CD14-positive monocyte (primary cell): ENCODE measurements around the gene DVL3. TPM values are rescaled to one million over a fixed set of nuclear protein-coding genes. Genes with fewer than 3 reads are reported as not detected.
A peak's percentile ranks its signal among the peaks of the same experiment; 100 is the strongest.

ENCODE experiments used
- DNase-seq, 3 donors: peaks; one replicate each; pipeline ENCODE4 v3.0.0-alpha.2; 2011 to 2022
- H2AFZ ChIP-seq: 2 replicates; pipeline ENCODE4 v1.6.0; 2012; ENCODE audit warnings: mild to moderate bottlenecking, low read depth, low read length, inconsistent platforms; ENCODE audit not compliant: insufficient read depth, poor library complexity, severe bottlenecking
- H3K27ac ChIP-seq, 2 donors: 1 replicate in 1 of 2; 2 replicates in 1 of 2; pipeline ENCODE4 v1.5.1; 2012 to 2013; ENCODE audit warnings: low read length in 2 of 2, control low read depth in 1 of 2, inconsistent platforms in 1 of 2, low read depth in 1 of 2, mild to moderate bottlenecking in 1 of 2
- H3K27me3 ChIP-seq, 2 donors: one replicate each; pipeline versions ENCODE4 v1.6.0 to v1.6.1; 2011 to 2013; ENCODE audit warnings: low read length in 2 of 2; ENCODE audit not compliant: control insufficient read depth in 2 of 2, insufficient read depth in 2 of 2
- H3K36me3 ChIP-seq, 2 donors: replicated peaks in 1 of 2; 1 replicate in 1 of 2; 2 replicates in 1 of 2; pipeline versions ENCODE4 v1.5.1 to v1.6.1; 2012 to 2013; ENCODE audit warnings: low read length in 2 of 2, control low read depth in 1 of 2, inconsistent platforms in 1 of 2, mild to moderate bottlenecking in 1 of 2; ENCODE audit not compliant: insufficient read depth in 2 of 2, control insufficient read depth in 1 of 2
- H3K4me1 ChIP-seq, 2 donors: 1 replicate in 1 of 2; 2 replicates in 1 of 2; pipeline versions ENCODE4 v1.5.1 to v1.6.1; 2012 to 2013; ENCODE audit warnings: low read length in 2 of 2, control low read depth in 1 of 2, inconsistent platforms in 1 of 2, mild to moderate bottlenecking in 1 of 2, moderate library complexity in 1 of 2; ENCODE audit not compliant: insufficient read depth in 2 of 2, control insufficient read depth in 1 of 2
- H3K4me2 ChIP-seq: replicated peaks from 2 replicates; pipeline ENCODE3; 2012; ENCODE audit warnings: low read length, moderate library complexity, mild to moderate bottlenecking; ENCODE audit not compliant: poor library complexity, severe bottlenecking; ENCODE audit errors: extremely low read depth
- H3K4me3 ChIP-seq, 3 experiments: fragments of 200-600 bp in 1 of 3; sonication (generic) in 1 of 3; replicated peaks in 1 of 3; 1 replicate in 2 of 3; 2 replicates in 1 of 3; pipeline ENCODE4 v1.5.1; 2011 to 2013; ENCODE audit warnings: low read length in 3 of 3, mild to moderate bottlenecking in 3 of 3, control low read depth in 2 of 3, low read depth in 2 of 3, inconsistent platforms in 1 of 3, moderate library complexity in 1 of 3
- H3K79me2 ChIP-seq: 2 replicates; pipeline ENCODE4 v1.6.0; 2012; ENCODE audit warnings: mild to moderate bottlenecking, control low read depth, inconsistent platforms, low read length, moderate library complexity; ENCODE audit not compliant: insufficient read depth
- H3K9ac ChIP-seq: 2 replicates; pipeline ENCODE4 v1.6.0; 2017; ENCODE audit warnings: low read length, mild to moderate bottlenecking; ENCODE audit not compliant: insufficient read depth, poor library complexity, severe bottlenecking
- H3K9me3 ChIP-seq, 2 donors: replicated peaks in 1 of 2; 1 replicate in 1 of 2; 2 replicates in 1 of 2; pipeline versions ENCODE4 v1.5.1 to v1.6.1; 2012 to 2013; ENCODE audit warnings: low read length in 2 of 2, control low read depth in 1 of 2; ENCODE audit not compliant: control insufficient read depth in 1 of 2, insufficient read depth in 1 of 2
- H4K20me1 ChIP-seq: 2 replicates; pipeline ENCODE4 v1.6.0; 2012; ENCODE audit warnings: mild to moderate bottlenecking, low read length, control low read depth, moderate library complexity; ENCODE audit not compliant: insufficient read depth
- H3K27ac Mint-ChIP-seq, 7 donors: one replicate each; pipeline ENCODE4 v1.8.0; 2020; ENCODE audit warnings: mild to moderate bottlenecking in 7 of 7, mixed read lengths in 7 of 7, moderate library complexity in 6 of 7, inconsistent platforms in 2 of 7
- H3K27me3 Mint-ChIP-seq, 3 donors: one replicate each; pipeline ENCODE4 v1.8.0; 2021 to 2022; ENCODE audit warnings: low read depth in 3 of 3, mild to moderate bottlenecking in 3 of 3, mixed read lengths in 3 of 3, moderate library complexity in 3 of 3, inconsistent platforms in 1 of 3
- H3K36me3 Mint-ChIP-seq, 2 donors: one replicate each; pipeline ENCODE4 v1.8.0; 2020; ENCODE audit warnings: mixed read lengths in 2 of 2, inconsistent platforms in 1 of 2, mild to moderate bottlenecking in 1 of 2
- H3K4me1 Mint-ChIP-seq: one replicate; pipeline ENCODE4 v1.8.0; 2020; ENCODE audit warnings: mild to moderate bottlenecking, mixed read lengths
- H3K4me3 Mint-ChIP-seq, 2 donors: one replicate each; pipeline ENCODE4 v1.8.0; 2020; ENCODE audit warnings: mild to moderate bottlenecking in 2 of 2, mixed read lengths in 2 of 2, moderate library complexity in 1 of 2
- H3K9me3 Mint-ChIP-seq, 7 donors: one replicate each; pipeline ENCODE4 v1.8.0; 2020 to 2022; ENCODE audit warnings: mixed read lengths in 7 of 7, mild to moderate bottlenecking in 6 of 7, moderate library complexity in 6 of 7, inconsistent platforms in 2 of 7
- CTCF ChIP-seq: fragments of 200-600 bp; IDR thresholded peaks from one replicate; pipeline ENCODE4 v1.8.0; 2022; ENCODE audit warnings: antibody characterized with exemption, mild to moderate bottlenecking
- WGBS: methylation state at CpG from one replicate; pipeline ENCODE4 v1.1.5; 2013; ENCODE audit warnings: missing lambda C conversion rate; ENCODE audit not compliant: insufficient coverage; 5-methylcytosine and 5-hydroxymethylcytosine counted together
- intact Hi-C, 2 donors: fragments of 100-400 bp; cut with micrococcal nuclease; formaldehyde crosslinking; loops; one replicate each; pipeline versions ENCODE4 v1.15.0 to v1.15.1; 2023
- polyA plus RNA-seq, 3 donors: library from polyadenylated mRNA; depleted of rRNA in 1 of 3; unstranded in 2 of 3; stranded (reverse) in 1 of 3; fragments of 300-500 nt in 2 of 3; fragments of >200 nt in 1 of 3; fragmentation: Illumina TruSeq in 2 of 3; gene quantifications; 1 replicate in 2 of 3; 2 replicates in 1 of 3; pipeline ENCODE4 v1.2.3, GENCODE V29; 2012 to 2021

The DVL3 gene
- polyA plus RNA-seq, 3 donors: 4.5 to 42.1 (median 9.4) TPM

GRCh38 chr3:184168363-184169120 is 13.4 kb downstream of the DVL3 start:
- no peak overlapping the region for H2AFZ ChIP-seq
- Mint-ChIP-seq H3K9me3 (no peaks in the 10 kb centered on the region), H3K4me1 (no peaks in the 10 kb centered on the region), H3K27ac (peak overlapping the region in 3 of 7 donors; percentile 46 to 66 (median 57)), H3K4me3 (no peak overlapping the region), H3K36me3 (peaks cover 77 to 86% of the 10 kb centered on the region in 2 donors), H3K27me3 (peaks cover 0 to 3% (median 3%) of the 10 kb centered on the region in 3 donors)
- no peaks in the 10 kb centered on the region for H3K79me2 ChIP-seq
- no peak overlapping the region for H3K4me3 ChIP-seq
- peaks cover 15% of the 10 kb centered on the region for H4K20me1 ChIP-seq
- intact Hi-C loops: no loop called here
- H3K4me2 ChIP-seq: no peak overlapping the region
- DNase-seq: no peak
- no peaks in the 10 kb centered on the region for H3K27me3 ChIP-seq
- WGBS: 100% methylated on average over 1 of the region's 9 CpGs
- no peak for TF ChIP-seq CTCF
- no peaks in the 10 kb centered on the region for H3K4me1 ChIP-seq
- H3K36me3 ChIP-seq: peaks cover 81 to 93% of the 10 kb centered on the region in 2 donors
- no peak overlapping the region for H3K9ac ChIP-seq
- H3K27ac ChIP-seq: no peak overlapping the region
- no peaks in the 10 kb centered on the region for H3K9me3 ChIP-seq

GRCh38 chr3:184169896-184170875 is 15.0 kb downstream of the DVL3 start:
- no peak for TF ChIP-seq CTCF
- H3K27me3 Mint-ChIP-seq: peaks cover 0 to 3% (median 3%) of the 10 kb centered on the region in 3 donors
- Histone ChIP-seq H4K20me1 (no peaks in the 10 kb centered on the region), H3K4me2 (no peak overlapping the region), H3K9ac (no peak overlapping the region), H3K27ac (no peak overlapping the region), H3K36me3 (peaks cover 65 to 77% of the 10 kb centered on the region in 2 donors), H3K27me3 (no peaks in the 10 kb centered on the region), H3K9me3 (no peaks in the 10 kb centered on the region), H3K4me1 (peaks cover 3 to 6% of the 10 kb centered on the region in 2 donors), H3K4me3 (no peak overlapping the region), H3K79me2 (peaks cover 6% of the 10 kb centered on the region), H2AFZ (no peak overlapping the region)
- DNase-seq: no peak
- H3K36me3 Mint-ChIP-seq: peaks cover 61 to 70% of the 10 kb centered on the region in 2 donors
- H3K27ac Mint-ChIP-seq: no peak overlapping the region
- intact Hi-C loops: loop anchor here (5.0 kb wide), 2 partner anchors 38 to 127 kb away; partner anchors contain the start of gene PSMD2 (in 1 of the 2)
- H3K9me3 Mint-ChIP-seq: no peaks in the 10 kb centered on the region
- peaks cover 4% of the 10 kb centered on the region for H3K4me1 Mint-ChIP-seq
- WGBS: 98% methylated on average over 29 of the region's 66 CpGs
- H3K4me3 Mint-ChIP-seq: no peak overlapping the region
